Left renal pelvis (tissue), 4 donors: ENCODE data around the gene RASAL1. TPM values are rescaled to one million over a fixed set of nuclear protein-coding genes. Genes with fewer than 3 reads are reported as not detected.

ENCODE experiments used
- DNase-seq, 4 donors: peaks; one replicate each; pipeline ENCODE4 v3.0.0-alpha.2; 2013; ENCODE audit warnings: low read depth in 4 of 4, low spot score in 3 of 4
- polyA plus RNA-seq, 4 donors: library from polyadenylated mRNA; unstranded; fragments of 120-200 nt; gene quantifications; one replicate each; pipeline ENCODE4 v1.2.1, GENCODE V29; 2013; ENCODE audit not compliant: insufficient read length in 4 of 4

RASAL1 gene
- polyA plus RNA-seq, 4 donors: 0.16 to 15.4 (median 7.8) TPM

GRCh38 chr12:113081873-113082272 is 53.7 kb downstream of the RASAL1 start:
- no peak for DNase-seq

GRCh38 chr12:113077859-113078255 is 57.7 kb downstream of the RASAL1 start:
- no peak for DNase-seq

- no peak for DNase-seq
These were observed 58.3 kb downstream of the RASAL1 start for GRCh38 chr12:113077057-113077858.

DNA sequence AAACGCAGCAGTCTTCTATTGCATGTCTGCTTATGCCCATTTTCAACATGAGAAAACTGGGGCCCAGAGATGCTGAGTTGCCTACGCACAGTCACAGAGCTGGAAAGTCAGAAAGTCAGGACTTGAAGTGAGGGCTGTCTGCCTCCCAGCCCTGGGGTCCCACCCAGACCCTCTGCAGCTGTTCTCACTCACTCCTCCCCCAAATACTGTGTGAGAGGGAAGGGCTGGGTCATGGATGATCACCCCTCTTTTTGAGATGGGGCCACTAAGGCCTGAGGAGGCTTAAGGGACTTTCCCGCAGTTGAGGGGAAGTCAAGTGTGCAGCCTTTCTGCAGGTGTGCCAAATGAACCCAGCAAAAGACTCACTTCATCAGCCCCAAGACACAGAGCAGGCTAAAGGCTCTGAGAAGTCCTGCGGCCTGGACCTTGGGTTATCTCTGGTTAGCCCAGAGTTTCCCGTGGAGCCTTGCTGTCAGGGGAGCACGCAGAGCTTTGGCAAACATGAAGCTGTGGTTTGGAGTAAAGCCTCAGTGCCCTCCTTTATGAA is 60.4 kb downstream of the RASAL1 start:
- no peak for DNase-seq

DNA sequence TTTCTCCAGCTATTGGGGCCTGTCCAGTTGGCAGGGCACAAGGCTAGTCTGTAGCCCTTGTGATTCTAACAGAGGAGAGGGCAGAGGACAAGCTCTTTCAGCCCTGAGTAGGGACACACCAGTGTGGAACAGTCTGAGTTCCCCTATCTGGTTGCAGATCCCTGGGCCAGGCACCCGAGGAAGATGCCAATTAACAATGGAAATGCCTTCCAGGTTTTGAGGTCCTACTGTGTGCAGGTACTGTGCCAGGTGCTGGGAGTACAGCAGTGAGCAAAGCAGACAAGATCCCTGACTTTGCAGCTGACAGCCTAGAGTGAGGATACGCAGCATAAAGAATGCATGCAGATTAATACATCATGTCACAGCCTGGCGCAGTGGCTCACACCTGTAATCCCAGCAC is 62.0 kb downstream of the RASAL1 start:
- no peak for DNase-seq

DNA sequence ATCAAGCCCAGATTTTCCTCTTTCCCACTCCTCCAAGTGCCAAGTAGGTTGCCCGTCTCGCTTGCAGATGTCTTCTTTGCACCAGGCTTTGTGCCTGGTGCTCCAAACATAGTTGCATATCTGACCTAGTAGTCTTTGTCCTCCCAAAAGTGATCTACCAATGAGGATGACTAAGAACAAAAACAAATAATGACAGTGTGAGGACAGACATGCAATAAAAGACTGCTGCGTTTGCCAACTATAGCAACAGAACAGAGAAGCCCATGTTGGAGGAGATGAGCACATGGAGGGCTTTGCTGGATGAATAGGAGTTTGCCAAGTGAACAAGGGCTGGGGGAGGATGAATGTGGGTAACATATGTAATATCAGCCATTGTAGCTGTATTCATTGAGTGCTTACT is 63.4 kb downstream of the RASAL1 start:
- DNase-seq: no peak

DNA sequence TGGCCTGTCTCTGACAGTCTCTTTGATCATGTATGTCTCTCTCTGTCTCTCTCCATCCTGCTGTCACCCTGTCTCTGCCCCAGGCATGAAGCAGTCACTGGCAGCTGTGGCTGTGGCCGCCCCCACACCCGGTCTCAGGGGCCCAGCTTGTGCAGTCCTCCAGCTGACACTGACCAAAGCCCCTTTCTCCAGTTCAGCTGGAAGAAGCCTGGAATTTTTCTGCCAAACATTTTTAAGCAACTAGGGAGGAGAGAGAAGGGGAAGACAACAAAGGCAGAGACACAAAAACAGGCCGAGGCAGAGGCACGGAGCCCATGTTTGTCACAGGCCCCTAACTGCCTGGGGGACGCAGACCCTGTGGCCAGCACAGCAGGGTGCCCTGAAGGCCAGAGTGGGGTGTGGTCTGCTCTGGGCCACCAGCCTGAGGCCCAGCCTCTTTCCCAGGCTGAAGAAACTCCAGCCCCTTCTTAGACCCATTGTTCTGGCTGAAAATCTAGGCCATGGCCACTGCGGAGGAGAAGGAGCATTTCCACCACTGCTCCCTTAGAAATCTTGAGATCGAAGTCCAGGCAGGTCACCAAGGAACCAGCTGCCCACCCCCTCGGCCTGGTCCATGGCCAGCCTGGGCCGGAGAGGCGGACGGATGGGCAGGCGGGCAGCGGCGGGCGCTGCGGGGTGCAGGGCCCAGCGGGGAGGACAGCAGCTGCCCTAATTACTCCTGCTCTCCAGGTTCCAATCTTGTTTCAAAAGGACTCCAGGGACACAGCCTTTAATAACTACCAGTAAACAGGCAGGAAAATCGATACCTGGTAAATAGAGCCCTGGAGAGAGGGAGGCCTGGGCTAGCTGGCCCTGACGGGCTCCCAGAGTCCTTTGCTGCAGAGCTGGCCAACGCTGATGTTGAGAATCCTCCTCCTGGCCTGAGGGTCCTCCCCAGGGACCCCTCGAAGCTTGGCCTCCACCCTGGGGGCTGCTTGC is 64.1 kb downstream of the RASAL1 start:
- DNase-seq: no peak

DNA sequence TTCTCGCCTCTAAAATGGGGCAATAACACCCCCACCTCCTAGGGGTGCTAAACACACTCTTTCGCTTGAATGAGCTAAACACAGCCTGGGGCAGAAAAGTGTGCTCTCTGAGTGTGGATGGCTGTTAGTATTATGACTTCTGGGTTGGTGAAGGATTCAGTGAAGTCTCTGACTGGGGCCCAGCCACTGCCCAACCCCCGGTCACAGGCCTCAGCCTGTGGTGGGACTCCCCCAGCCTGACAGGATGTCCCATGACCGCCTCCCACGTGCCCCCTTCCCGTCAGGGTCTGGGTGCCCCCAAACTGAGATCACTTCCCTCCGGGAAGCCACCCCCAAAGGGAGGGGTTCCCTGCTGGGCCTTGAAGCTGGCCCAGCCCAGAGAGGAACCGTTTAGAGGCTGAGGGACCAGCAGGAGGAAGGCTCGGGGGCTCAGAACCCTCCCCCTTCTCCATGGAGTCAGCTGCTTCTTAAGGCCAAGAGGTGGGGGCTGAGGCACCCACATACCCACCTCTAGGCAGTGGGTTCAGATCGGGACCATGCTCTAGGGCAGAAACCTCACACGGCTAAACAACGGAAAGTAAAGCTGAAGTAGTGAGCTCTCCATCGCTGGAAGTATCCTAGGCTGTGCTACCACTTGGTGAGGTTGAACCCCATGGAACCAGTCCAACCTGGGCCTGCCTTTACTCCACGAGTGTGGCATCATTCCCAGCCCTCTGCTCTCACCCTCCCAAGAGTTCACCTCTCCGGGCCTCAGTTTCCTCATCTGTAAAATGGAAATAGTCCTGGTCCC is 65.2 kb downstream of the RASAL1 start:
- DNase-seq: no peak

DNA sequence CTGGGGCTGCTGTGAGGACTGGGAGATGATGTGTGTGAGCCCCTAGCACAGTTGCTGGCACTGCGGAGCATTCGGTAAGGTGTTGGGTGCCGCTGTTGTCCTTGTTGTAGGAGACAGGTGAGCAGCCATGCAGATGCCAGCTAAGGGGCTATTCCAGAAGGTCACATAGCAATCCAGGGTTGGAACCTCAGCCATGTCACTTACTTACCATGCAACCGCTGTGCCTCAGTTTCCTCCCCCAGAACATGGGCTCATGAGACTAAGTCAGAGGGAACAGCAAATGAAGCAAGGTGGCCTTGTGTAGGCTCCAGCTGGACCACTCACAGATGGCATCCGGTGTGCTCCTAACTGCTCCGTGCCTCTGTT is 65.8 kb downstream of the RASAL1 start:
- no peak for DNase-seq

DNA sequence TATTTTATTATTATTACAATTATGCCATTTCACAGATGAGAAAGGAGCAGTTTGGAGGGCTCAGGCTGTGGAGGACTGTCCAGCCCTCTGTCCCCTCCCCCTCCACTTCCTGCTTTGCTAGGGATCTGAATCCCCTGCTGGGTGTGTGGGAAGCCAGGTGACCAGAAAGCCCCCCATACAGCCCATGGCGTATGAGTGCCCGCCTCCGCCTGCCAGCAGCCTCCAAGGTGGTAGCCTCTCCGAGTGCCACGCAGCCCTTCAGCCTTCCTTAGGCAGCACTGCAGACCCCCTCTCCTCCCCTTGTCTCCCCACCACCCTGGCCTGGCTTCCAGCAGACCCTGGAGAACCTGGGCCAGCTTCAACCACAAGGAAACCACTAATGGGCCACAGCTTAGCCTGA is 66.4 kb downstream of the RASAL1 start:
- DNase-seq: no peak

- no peak for DNase-seq
These were observed 67.3 kb downstream of the RASAL1 start for GRCh38 chr12:113067987-113068935.

DNA sequence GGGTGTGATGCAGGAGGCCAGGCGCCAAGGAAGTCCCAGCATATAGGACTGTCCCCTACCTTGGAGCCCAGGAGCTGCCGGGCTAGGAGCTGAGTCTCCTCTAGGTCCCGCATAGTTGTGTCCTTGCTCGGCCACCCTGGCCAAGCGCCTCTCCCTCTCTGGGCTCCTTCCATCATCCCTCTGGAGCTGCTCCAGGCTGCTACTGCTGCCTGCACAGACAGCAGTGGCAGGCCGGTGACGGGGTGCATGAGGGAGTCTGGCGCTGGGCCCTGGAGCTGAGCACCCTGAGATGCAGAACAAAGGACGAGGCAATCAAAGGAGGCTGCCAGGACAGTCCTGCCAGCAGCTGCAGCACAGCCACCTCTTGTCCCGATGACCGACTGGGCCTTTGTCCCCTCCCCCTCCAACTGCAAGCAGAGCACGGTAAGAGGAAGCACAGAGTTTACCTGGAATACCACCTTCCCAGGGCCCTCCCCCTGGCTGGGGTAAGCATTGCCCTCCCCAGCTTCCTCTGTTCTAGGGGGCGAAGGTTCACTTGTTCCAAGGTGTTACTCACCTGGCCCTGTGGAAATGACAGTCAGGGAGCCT is 68.7 kb downstream of the RASAL1 start:
- DNase-seq: no peak

DNA sequence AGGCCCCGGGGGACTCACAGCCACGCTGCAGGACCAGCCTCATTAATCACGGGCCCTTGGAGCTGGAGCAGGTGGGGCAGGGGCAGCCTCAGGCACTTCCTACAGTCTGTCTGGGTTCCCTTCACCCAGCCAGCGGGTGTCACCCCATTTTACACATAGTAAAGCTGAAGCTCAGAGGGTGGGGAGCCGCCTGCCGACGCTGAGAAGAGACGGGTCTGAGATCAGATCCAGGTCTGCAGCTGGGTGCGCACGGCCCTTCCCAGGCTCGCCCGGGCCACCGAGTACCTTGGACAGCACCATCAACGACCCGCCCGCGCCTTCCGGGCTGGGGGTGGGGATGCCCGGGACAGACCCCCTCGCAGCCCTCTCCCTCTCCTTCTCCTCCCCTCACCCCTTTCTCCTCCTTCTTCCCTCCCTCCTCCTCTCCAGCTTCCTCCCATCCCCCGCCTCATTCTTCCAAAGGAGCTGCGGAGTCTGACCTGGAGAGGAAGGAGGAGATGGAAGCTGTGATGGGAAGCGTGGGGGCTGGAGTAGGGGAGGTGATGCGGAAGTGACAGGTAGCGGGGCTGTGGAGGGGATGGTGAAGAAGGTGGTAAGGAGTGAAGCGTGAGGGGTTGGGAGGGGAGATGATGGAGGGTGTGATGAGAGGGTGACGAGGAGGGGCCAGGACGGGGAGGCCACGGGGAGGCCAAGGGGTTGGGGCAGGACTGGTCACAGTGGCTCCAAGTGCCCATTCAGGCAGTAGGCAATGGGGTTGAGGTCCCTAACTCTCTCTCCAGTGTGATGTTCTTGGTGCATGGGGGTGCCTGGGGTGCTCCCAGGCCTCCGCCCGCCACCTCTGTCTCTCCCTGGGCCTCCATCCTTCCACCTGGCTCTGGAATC is 70.2 kb downstream of the RASAL1 start:
- no peak for DNase-seq

GRCh38 chr12:113064395-113065125 is 71.0 kb downstream of the RASAL1 start:
- DNase-seq: no peak

GRCh38 chr12:113063396-113064350 is 71.9 kb downstream of the RASAL1 start:
- no peak for DNase-seq
